MM.1S (cell line): ENCODE measurements around the gene CIROP.

ENCODE experiments used
- EZH2 ChIP-seq: fragments of 300-600 bp; sonication (generic); optimal IDR thresholded peaks from 2 replicates; pipeline ENCODE3; 2017; ENCODE audit warnings: low read depth, mild to moderate bottlenecking, antibody characterized with exemption, low read length, mixed read lengths
- EZH2phosphoT487 ChIP-seq: fragments of 300-600 bp; sonication (generic); IDR thresholded peaks from 2 replicates; pipeline ENCODE4 v1.6.1; 2018; ENCODE audit warnings: antibody characterized with exemption, low read length
- TF ChIP-seq, protein P1 (sequence below): fragments of 300-600 bp; sonication (generic); IDR thresholded peaks from 2 replicates; pipeline ENCODE4 v1.5.1; 2016; ENCODE audit warnings: antibody characterized with exemption, low read length, mixed read lengths

DNA sequence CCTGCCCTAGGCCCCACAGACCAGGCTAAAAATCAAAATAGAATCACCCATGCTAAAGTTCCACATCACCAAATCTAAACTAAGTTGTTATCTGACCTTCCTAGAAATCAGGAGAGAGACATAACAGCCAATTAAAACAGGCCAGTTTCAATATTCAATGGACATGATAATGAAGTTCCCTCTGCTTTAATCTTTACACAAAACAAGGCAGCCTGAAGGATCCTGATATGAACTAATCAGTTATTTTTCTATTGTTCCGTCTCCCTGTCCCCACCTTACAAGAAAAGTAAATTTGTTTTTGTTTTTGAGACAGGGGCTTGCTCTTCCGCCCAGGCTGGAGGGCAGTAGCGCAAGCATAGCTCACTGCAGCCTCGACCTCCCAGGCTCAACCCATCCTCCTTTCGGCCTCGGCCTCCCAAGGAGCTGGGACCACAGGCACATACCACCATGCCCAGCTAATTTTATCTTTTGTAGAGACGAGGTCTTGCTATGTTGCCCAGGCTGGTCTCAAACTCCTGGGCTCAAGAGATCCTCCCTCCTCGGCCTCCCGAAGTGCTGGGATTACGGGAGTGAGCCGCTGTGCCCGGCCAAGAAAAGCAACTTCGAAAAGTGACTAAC lies 19.7 kb upstream of the CIROP start:
- TF ChIP-seq, protein P1, sequence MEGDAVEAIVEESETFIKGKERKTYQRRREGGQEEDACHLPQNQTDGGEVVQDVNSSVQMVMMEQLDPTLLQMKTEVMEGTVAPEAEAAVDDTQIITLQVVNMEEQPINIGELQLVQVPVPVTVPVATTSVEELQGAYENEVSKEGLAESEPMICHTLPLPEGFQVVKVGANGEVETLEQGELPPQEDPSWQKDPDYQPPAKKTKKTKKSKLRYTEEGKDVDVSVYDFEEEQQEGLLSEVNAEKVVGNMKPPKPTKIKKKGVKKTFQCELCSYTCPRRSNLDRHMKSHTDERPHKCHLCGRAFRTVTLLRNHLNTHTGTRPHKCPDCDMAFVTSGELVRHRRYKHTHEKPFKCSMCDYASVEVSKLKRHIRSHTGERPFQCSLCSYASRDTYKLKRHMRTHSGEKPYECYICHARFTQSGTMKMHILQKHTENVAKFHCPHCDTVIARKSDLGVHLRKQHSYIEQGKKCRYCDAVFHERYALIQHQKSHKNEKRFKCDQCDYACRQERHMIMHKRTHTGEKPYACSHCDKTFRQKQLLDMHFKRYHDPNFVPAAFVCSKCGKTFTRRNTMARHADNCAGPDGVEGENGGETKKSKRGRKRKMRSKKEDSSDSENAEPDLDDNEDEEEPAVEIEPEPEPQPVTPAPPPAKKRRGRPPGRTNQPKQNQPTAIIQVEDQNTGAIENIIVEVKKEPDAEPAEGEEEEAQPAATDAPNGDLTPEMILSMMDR = no peak
- no peak for TF ChIP-seq EZH2
- TF ChIP-seq EZH2phosphoT487 = no peak
